ENCODE results near the gene SPDYE3.
"Not testable (repeated sequence)": the region's sequence is repeated elsewhere in the genome, so short reads cannot be mapped to it uniquely, and the experiment has no call there.

The SPDYE3 gene

DNA sequence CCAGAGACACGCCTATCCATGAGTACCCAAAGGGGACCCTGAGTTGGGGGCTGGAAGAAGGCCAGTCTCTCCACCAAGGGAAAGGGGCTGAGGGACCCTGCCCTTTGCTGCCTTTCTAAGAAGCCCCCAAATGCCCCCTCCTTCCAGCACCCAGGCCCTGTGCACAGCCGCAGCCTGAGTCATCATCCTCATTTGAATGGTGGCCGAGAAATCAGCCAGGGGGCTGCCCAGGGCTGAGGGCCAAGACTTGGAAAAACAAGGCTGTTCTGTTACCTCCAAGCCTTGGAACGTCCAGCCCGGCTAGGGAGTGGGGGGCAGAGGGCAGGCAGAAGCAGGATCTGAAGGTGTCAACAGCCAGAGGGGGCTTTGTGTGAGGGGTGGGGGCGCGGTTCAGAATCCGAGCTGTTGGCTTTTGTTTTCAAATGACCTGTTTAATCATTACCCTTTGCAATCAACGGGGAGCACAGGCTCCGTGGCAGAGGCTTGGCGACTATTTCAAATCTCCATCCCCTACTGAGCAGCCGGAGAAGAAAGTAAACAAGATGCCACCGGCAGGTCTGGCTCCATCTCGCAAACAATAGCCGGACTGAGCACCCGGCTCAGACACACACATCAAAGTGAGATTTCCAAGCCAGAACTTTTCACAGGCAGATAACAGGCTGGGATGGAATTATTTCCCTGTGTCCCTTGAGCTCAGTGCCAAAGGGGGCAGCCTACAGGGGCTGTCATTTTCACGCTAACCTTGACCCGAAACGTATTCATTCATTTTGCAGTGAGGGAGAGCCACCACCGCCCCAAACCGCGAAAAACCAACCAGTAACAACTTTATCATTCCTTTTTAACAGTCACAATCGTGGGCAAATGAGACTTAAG is 37.2 kb upstream of the SPDYE3 start:
- not testable (repeated sequence) for H3K4me1 ChIP-seq (ENCODE audit: control insufficient read depth, insufficient read depth, low read length, unreplicated experiment); H3K27ac ChIP-seq (ENCODE audit: low read depth, low read length); H3K36me3 ChIP-seq (ENCODE audit: insufficient read depth, low read length); H2AFZ ChIP-seq (ENCODE audit: low read length, unreplicated experiment); H3K27me3 ChIP-seq (ENCODE audit: insufficient read depth, low read length); H3K79me2 ChIP-seq (ENCODE audit: control insufficient read depth, insufficient read depth, low read length, unreplicated experiment)
- peak overlapping the region; percentile 80 for H3K4me3 ChIP-seq (ENCODE audit: low read depth, low read length)

DNA sequence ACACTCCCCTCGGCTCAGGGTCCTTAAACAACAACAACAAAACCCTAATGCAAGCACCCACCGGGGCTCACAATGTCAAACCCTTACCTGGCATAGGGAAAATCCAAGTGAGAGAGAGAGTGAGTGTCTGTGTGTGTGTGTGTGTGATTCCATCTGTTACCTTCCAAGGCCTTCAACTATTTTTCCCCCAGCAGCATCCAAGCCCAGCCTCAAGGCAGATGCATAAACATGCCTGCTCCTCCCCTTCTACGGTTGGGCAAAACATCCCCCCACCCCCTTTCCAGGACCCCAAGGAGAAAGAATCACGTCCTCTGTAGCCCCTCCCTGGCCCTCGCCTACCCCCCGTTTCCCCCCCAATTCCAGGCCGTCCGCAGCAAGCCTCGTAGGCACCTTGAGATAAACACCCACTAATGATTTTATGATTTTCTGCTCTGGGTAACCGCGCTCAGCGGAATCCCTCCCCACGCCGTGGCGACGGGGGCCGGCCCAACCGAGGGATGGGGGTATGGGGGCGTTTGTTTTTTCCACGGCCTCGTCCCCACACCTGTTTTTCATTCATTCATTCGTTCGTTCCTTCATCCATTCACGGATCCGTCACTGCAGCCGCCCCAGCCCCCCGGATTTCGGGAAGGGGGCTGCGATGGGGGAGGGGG is 36.4 kb upstream of the SPDYE3 start:
- peak overlapping the region; percentile 80 for H3K4me3 ChIP-seq (ENCODE audit: low read depth, low read length)
- not testable (repeated sequence) for H2AFZ ChIP-seq (ENCODE audit: low read length, unreplicated experiment); H3K27ac ChIP-seq (ENCODE audit: low read depth, low read length); H3K27me3 ChIP-seq (ENCODE audit: insufficient read depth, low read length); H3K79me2 ChIP-seq (ENCODE audit: control insufficient read depth, insufficient read depth, low read length, unreplicated experiment); H3K36me3 ChIP-seq (ENCODE audit: insufficient read depth, low read length); H3K4me1 ChIP-seq (ENCODE audit: control insufficient read depth, insufficient read depth, low read length, unreplicated experiment)

DNA sequence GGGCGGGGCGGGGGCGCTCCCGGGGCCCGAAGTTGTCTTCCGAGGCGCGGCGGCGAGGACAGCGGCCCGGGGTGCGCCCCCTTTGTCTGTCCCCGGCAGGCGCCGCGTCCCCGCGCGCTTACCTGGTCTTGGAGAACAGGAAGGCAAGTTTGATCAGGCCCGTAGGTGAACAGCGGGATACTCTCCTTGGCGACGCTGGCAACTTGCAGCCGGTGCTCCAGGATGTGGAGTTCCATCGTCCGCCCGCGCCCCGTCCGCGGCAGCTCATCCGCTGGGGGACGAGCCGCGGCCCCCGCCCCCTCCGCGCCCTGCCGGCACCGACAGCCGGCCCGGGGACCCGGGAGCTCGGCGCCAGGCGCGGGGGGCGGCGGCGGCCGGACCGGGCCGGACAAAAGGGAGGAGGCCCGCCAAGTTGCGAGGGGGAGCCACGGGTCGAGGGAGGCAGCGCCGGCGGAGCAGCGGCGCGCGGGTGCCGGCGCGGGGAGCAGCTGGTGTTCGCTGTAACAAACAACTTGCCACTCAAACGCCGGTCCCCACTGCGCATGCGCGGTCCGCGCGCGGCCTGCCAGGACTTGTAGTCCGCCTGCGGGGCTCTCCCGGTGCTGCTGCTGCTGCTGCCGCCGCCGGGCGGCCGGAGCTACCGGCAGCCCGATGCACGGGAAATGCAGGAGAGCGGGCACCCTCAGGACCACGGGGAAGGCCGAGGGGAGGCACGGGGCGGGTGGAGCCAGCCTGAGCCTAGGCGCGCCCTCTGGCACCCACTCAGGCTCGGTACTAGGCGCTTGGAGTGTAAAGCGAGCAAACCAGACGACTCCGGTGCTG is 35.6 kb upstream of the SPDYE3 start:
- Histone ChIP-seq H2AFZ (ENCODE audit: low read length, unreplicated experiment) (peak overlapping the region; percentile 89), H3K4me1 (ENCODE audit: control insufficient read depth, insufficient read depth, low read length, unreplicated experiment) (peaks cover 4% of the 10 kb centered on the region), H3K79me2 (ENCODE audit: control insufficient read depth, insufficient read depth, low read length, unreplicated experiment) (no peaks in the 10 kb centered on the region), H3K36me3 (ENCODE audit: insufficient read depth, low read length) (no peaks in the 10 kb centered on the region), H3K4me3 (ENCODE audit: low read depth, low read length) (peak overlapping the region; percentile 80), H3K27me3 (ENCODE audit: insufficient read depth, low read length) (no peaks in the 10 kb centered on the region), H3K27ac (ENCODE audit: low read depth, low read length) (no peak overlapping the region)

DNA sequence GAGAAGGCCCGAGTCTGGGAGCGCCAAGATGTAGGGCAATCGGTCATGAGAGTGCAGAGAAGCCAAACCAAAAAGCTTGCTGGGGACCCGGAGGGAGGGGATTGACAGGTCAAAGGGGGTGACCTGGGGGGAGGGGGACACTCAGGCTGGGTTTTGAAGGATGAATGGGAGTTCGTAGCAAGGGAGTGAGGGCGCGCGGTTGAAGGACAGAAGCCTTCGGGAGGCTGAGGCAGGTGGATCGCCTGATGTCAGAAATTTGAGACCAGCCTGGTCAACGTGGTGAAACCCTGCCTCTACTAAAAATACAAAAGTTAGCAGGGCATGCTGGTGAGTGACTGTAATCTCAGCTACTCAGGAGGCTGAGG is 35.0 kb upstream of the SPDYE3 start:
- H3K27ac ChIP-seq (ENCODE audit: low read depth, low read length); H3K27me3 ChIP-seq (ENCODE audit: insufficient read depth, low read length); H2AFZ ChIP-seq (ENCODE audit: low read length, unreplicated experiment); H3K79me2 ChIP-seq (ENCODE audit: control insufficient read depth, insufficient read depth, low read length, unreplicated experiment); H3K36me3 ChIP-seq (ENCODE audit: insufficient read depth, low read length); H3K4me1 ChIP-seq (ENCODE audit: control insufficient read depth, insufficient read depth, low read length, unreplicated experiment): not testable (repeated sequence)
- H3K4me3 ChIP-seq (ENCODE audit: low read depth, low read length): peak overlapping the region; percentile 80

DNA sequence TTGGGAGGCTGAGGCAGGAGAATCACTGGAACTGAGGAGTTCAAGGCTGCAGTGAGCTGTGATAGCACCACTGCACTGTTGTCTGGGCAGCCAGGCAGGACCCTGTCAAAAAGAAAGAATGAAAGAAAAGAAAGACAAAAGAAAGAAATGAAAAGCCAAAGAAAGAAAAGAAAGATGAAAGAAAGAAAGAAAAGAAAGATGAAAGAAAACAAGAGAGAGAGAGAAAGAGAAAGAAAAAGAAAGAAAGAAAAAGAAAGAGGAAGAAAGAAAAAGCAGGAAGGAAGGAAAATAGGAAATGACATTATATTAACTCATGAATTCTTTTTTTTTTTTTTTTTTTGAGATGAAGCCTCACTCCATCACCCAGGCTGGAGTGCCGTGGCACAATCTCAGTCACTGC is 32.4 kb upstream of the SPDYE3 start:
- Histone ChIP-seq H3K79me2 (ENCODE audit: control insufficient read depth, insufficient read depth, low read length, unreplicated experiment) (no peaks in the 10 kb centered on the region), H3K4me3 (ENCODE audit: low read depth, low read length) (no peak overlapping the region), H3K4me1 (ENCODE audit: control insufficient read depth, insufficient read depth, low read length, unreplicated experiment) (peaks cover 4% of the 10 kb centered on the region), H2AFZ (ENCODE audit: low read length, unreplicated experiment) (no peak overlapping the region), H3K27ac (ENCODE audit: low read depth, low read length) (no peak overlapping the region), H3K27me3 (ENCODE audit: insufficient read depth, low read length) (no peaks in the 10 kb centered on the region), H3K36me3 (ENCODE audit: insufficient read depth, low read length) (no peaks in the 10 kb centered on the region)

DNA sequence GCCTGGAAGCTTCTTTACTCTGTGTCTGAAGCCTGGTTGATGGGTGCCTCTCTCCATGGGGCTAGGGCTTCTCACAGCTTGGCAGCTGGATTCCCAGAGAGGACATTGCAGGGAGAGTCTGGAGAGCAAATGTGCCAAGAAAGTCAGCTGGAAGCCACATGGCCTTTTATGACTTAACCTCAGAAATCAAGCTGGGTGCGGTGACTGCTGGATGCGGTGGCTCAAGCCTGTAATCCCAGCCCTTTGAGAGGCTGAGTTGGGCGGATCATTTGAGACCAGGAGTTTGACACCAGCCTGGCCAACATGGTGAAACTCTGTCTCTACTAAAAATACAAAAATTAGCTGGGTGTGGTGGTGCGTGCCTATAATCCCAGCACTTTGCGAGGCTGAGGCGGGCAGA is 31.4 kb upstream of the SPDYE3 start:
- H3K27me3 ChIP-seq (ENCODE audit: insufficient read depth, low read length); H3K4me3 ChIP-seq (ENCODE audit: low read depth, low read length): not testable (repeated sequence)

DNA sequence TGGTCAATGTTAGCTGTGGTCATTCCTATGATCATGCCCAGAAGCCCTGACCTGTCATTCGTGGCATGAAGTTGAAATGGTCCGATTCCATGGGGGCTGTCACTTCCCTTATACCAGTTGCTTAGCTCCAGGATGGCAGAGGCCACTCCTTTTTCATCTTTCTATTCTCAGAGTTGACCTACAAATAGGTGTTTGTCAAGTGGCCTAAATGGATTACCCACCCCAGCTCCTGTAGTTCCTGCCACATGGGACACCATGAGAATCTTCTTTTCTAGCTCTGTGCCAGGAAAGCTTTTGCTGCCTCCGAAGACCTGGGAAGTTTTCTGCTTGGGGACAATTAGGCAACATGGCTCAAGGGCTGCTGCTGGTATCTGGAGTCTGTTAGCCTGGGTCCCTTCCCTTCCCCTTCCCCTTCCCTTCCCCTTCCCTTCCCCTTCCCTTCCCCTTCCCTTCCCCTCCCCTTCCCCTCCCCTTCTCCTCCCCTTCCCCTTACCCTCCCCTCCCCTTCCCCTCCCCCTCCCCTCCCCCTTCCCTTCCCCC is 25.4 kb upstream of the SPDYE3 start:
- H3K4me1 ChIP-seq (ENCODE audit: control insufficient read depth, insufficient read depth, low read length, unreplicated experiment); H3K27ac ChIP-seq (ENCODE audit: low read depth, low read length); H3K27me3 ChIP-seq (ENCODE audit: insufficient read depth, low read length); H3K36me3 ChIP-seq (ENCODE audit: insufficient read depth, low read length); H3K79me2 ChIP-seq (ENCODE audit: control insufficient read depth, insufficient read depth, low read length, unreplicated experiment); H2AFZ ChIP-seq (ENCODE audit: low read length, unreplicated experiment); H3K4me3 ChIP-seq (ENCODE audit: low read depth, low read length): not testable (repeated sequence)

More for the DNA sequence above, 31.4 kb upstream of the SPDYE3 start:
- H3K27ac ChIP-seq (ENCODE audit: low read depth, low read length); H3K4me1 ChIP-seq (ENCODE audit: control insufficient read depth, insufficient read depth, low read length, unreplicated experiment); H3K36me3 ChIP-seq (ENCODE audit: insufficient read depth, low read length); H3K79me2 ChIP-seq (ENCODE audit: control insufficient read depth, insufficient read depth, low read length, unreplicated experiment); H2AFZ ChIP-seq (ENCODE audit: low read length, unreplicated experiment): not testable (repeated sequence)

DNA sequence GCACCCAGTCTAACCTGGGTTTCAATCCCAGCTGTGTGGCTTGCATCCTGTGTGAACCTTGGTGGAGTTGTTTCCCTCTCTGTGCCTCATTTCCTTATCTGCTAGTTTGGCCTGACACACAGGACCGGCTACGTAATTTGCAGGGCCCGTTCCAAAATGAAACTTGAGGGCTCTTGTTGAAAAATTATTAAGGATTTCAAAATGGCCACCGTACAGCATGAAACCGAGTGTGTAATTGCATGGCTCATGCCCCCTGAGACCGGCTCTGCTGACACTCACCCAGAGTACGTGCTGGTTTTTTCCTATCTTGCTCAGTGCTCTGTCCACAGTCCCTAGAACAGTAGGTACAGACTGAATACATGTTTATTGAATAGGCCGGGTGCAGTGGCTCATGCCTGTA is 24.4 kb upstream of the SPDYE3 start:
- not testable (repeated sequence) for H3K27ac ChIP-seq (ENCODE audit: low read depth, low read length); H2AFZ ChIP-seq (ENCODE audit: low read length, unreplicated experiment); H3K4me1 ChIP-seq (ENCODE audit: control insufficient read depth, insufficient read depth, low read length, unreplicated experiment); H3K79me2 ChIP-seq (ENCODE audit: control insufficient read depth, insufficient read depth, low read length, unreplicated experiment); H3K27me3 ChIP-seq (ENCODE audit: insufficient read depth, low read length); H3K4me3 ChIP-seq (ENCODE audit: low read depth, low read length); H3K36me3 ChIP-seq (ENCODE audit: insufficient read depth, low read length)

DNA sequence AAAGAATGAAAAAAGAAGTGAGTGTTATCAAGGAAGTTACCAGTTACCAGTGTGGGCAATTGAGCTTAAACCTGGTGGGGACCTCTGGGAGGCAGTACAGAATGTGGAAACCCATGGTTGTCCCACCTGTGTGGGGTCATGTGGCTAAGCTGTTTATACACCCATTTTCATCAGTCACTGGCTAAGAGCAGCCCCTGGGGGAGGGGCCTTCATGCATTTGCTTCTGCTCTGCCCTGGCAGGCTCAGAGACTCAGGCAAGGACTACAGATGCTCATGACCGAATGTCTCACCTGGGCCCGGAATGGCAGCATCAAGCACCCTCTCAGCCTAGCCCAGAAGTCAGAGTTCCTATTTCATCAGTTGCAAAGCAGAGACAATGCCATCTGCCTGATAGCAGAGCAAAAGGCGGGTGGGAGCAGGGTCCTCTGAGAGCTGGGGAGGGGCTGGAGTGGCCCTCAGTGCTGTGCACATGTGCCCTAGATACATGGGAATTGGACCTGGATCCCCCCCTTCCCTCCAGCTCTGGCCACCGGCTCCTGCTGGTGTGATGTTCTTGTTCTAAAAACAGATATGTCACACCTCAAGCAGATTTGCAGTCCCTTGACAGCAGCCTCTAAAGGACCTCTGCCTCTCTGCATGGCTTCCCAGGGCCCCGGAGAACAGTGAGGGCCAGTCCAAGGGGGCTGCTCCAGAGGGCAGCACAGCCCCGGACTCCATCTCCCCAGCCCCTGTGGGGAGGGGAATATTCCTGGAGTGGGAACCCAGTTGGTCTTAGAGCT is 20.1 kb upstream of the SPDYE3 start:
- not testable (repeated sequence) for H3K27me3 ChIP-seq (ENCODE audit: insufficient read depth, low read length); H3K79me2 ChIP-seq (ENCODE audit: control insufficient read depth, insufficient read depth, low read length, unreplicated experiment); H3K4me3 ChIP-seq (ENCODE audit: low read depth, low read length); H2AFZ ChIP-seq (ENCODE audit: low read length, unreplicated experiment); H3K4me1 ChIP-seq (ENCODE audit: control insufficient read depth, insufficient read depth, low read length, unreplicated experiment); H3K36me3 ChIP-seq (ENCODE audit: insufficient read depth, low read length); H3K27ac ChIP-seq (ENCODE audit: low read depth, low read length)

DNA sequence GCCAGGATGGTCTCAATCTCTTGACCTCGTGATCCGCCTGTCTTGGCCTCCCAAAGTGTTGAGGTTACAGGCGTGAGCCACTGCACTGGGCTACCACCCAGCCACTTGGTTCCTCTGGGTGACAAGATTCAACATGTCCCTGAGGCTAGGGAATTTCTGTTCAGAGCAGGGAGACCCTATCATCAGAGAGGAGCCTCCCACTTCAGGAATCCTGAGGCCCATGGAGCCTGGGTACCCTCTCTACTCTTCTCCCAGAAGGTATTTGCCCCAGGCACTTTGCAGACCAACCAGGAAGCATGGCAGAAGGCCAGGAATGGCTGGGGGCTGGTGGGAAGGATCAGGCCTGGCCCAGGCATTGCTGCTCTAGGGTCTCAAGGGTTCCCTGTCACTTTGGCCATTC is 19.2 kb upstream of the SPDYE3 start:
- H3K4me1 ChIP-seq (ENCODE audit: control insufficient read depth, insufficient read depth, low read length, unreplicated experiment); H3K79me2 ChIP-seq (ENCODE audit: control insufficient read depth, insufficient read depth, low read length, unreplicated experiment); H3K4me3 ChIP-seq (ENCODE audit: low read depth, low read length); H3K27me3 ChIP-seq (ENCODE audit: insufficient read depth, low read length); H3K36me3 ChIP-seq (ENCODE audit: insufficient read depth, low read length); H2AFZ ChIP-seq (ENCODE audit: low read length, unreplicated experiment); H3K27ac ChIP-seq (ENCODE audit: low read depth, low read length): not testable (repeated sequence)

Measured in ACC112 (cell line).